Cardiac muscle cell (in vitro differentiated cells and primary cell): ENCODE data around the gene NEURL4. TPM values are rescaled to one million over a fixed set of nuclear protein-coding genes. Genes with fewer than 3 reads are reported as not detected.

Source experiments
- DNase-seq, 2 donors: peaks; one replicate each; pipeline versions ENCODE4 v3.0.0 to v3.0.0-alpha.2; 2010 to 2017; ENCODE audit warnings: low read depth in 1 of 2, low spot score in 1 of 2
- H3K27ac ChIP-seq: fragments of 200-600 bp; sonication (generic); 2 replicates; pipeline ENCODE4 v1.5.1; 2016
- H3K27me3 ChIP-seq: fragments of 200-600 bp; sonication (generic); 2 replicates; pipeline ENCODE4 v1.6.0; 2016; ENCODE audit warnings: control low read depth
- H3K36me3 ChIP-seq: fragments of 200-600 bp; sonication (generic); 2 replicates; pipeline ENCODE4 v1.5.1; 2016; ENCODE audit warnings: control low read depth
- H3K4me1 ChIP-seq: fragments of 200-600 bp; sonication (generic); 2 replicates; pipeline ENCODE4 v1.8.1; 2017; ENCODE audit warnings: low read depth, mild to moderate bottlenecking, mixed run types
- H3K4me3 ChIP-seq: fragments of 200-600 bp; sonication (generic); 2 replicates; pipeline ENCODE4 v1.5.1; 2016; ENCODE audit warnings: mild to moderate bottlenecking
- H3K9me3 ChIP-seq: fragments of 200-600 bp; sonication (generic); 2 replicates; pipeline ENCODE4 v1.5.1; 2017; ENCODE audit warnings: low read depth, mild to moderate bottlenecking, control low read depth
- polyA plus RNA-seq: library from polyadenylated mRNA; unstranded; fragments of >200 nt; fragmentation: Nextera tagmentation; extraction: Ambion mirVana; gene quantifications from 2 replicates; pipeline ENCODE4 v1.2.1, GENCODE V29; 2016
- total RNA-seq: library from RNA; depleted of rRNA; stranded (reverse); fragments of >200 nt; gene quantifications from 2 replicates; pipeline ENCODE4 v1.2.3, GENCODE V29; 2016
- TF ChIP-seq, protein P1 (sequence below): IDR thresholded peaks from 2 replicates; pipeline ENCODE4 v1.5.1; 2012; ENCODE audit warnings: low read depth, mild to moderate bottlenecking, low read length

The NEURL4 gene
- total and polyA plus RNA-seq, 2 experiments from 2014 or later, result 15.5 to 32.4 TPM

GRCh38 chr17:7266784-7267183 lies 62.4 kb downstream of the NEURL4 start:
- H3K36me3 ChIP-seq, result no peaks in the 10 kb centered on the region
- DNase-seq, result no peak
- H3K9me3 ChIP-seq, result no peaks in the 10 kb centered on the region
- TF ChIP-seq, protein P1, sequence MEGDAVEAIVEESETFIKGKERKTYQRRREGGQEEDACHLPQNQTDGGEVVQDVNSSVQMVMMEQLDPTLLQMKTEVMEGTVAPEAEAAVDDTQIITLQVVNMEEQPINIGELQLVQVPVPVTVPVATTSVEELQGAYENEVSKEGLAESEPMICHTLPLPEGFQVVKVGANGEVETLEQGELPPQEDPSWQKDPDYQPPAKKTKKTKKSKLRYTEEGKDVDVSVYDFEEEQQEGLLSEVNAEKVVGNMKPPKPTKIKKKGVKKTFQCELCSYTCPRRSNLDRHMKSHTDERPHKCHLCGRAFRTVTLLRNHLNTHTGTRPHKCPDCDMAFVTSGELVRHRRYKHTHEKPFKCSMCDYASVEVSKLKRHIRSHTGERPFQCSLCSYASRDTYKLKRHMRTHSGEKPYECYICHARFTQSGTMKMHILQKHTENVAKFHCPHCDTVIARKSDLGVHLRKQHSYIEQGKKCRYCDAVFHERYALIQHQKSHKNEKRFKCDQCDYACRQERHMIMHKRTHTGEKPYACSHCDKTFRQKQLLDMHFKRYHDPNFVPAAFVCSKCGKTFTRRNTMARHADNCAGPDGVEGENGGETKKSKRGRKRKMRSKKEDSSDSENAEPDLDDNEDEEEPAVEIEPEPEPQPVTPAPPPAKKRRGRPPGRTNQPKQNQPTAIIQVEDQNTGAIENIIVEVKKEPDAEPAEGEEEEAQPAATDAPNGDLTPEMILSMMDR, result no peak
- H3K4me3 ChIP-seq, result no peak overlapping the region
- no peak overlapping the region for H3K27ac ChIP-seq
- no peaks in the 10 kb centered on the region for H3K4me1 ChIP-seq
- peaks cover 30% of the 10 kb centered on the region for H3K27me3 ChIP-seq

Other genes with a start within 250 kb of the NEURL4 start
Only the 30 nearest of the 34 such genes appear.
- not detected in 2 replicates for gene ASGR2, start 214.5 kb downstream of the NEURL4 start, total RNA-seq
- 0.10 TPM in 1 of 2 replicates, not detected in the other for gene ASGR2, start 214.5 kb downstream of the NEURL4 start, polyA plus RNA-seq
- 19.8 and 20.2 TPM in 2 replicates for gene ASGR1, start 150.0 kb downstream of the NEURL4 start, total RNA-seq
- gene ASGR1, start 150.0 kb downstream of the NEURL4 start, polyA plus RNA-seq, result 19.2 and 21.7 TPM in 2 replicates
- gene DLG4, start 109.5 kb downstream of the NEURL4 start, total RNA-seq, result 32.9 and 40.6 TPM in 2 replicates
- 6.8 and 7.4 TPM in 2 replicates for gene DLG4, start 109.5 kb downstream of the NEURL4 start, polyA plus RNA-seq
- gene ACADVL, start 109.4 kb downstream of the NEURL4 start, total RNA-seq, result 291 and 364 TPM in 2 replicates
- 573 and 681 TPM in 2 replicates for gene ACADVL, start 109.4 kb downstream of the NEURL4 start, polyA plus RNA-seq
- gene DVL2, start 94.8 kb downstream of the NEURL4 start, total RNA-seq, result 87.4 and 121 TPM in 2 replicates
- 79.2 and 80.3 TPM in 2 replicates for gene DVL2, start 94.8 kb downstream of the NEURL4 start, polyA plus RNA-seq
- 53.5 and 57.7 TPM in 2 replicates for gene PHF23, start 89.9 kb downstream of the NEURL4 start, total RNA-seq
- gene PHF23, start 89.9 kb downstream of the NEURL4 start, polyA plus RNA-seq, result 53.9 and 65.0 TPM in 2 replicates
- gene GABARAP, start 86.9 kb downstream of the NEURL4 start, total RNA-seq, result 517 and 760 TPM in 2 replicates
- gene GABARAP, start 86.9 kb downstream of the NEURL4 start, polyA plus RNA-seq, result 772 and 773 TPM in 2 replicates
- 76.0 and 78.3 TPM in 2 replicates for gene CTDNEP1, start 77.6 kb downstream of the NEURL4 start, total RNA-seq
- gene CTDNEP1, start 77.6 kb downstream of the NEURL4 start, polyA plus RNA-seq, result 92.5 and 98.6 TPM in 2 replicates
- 54.5 and 68.8 TPM in 2 replicates for gene ELP5, start 77.1 kb downstream of the NEURL4 start, total RNA-seq
- 62.3 and 82.9 TPM in 2 replicates for gene ELP5, start 77.1 kb downstream of the NEURL4 start, polyA plus RNA-seq
- gene CLDN7, start 66.9 kb downstream of the NEURL4 start, total RNA-seq, result 0.32 and 0.51 TPM in 2 replicates
- gene CLDN7, start 66.9 kb downstream of the NEURL4 start, polyA plus RNA-seq, result 0.83 and 0.99 TPM in 2 replicates
- 36.3 and 42.6 TPM in 2 replicates for gene SLC2A4, start 47.6 kb downstream of the NEURL4 start, total RNA-seq
- gene SLC2A4, start 47.6 kb downstream of the NEURL4 start, polyA plus RNA-seq, result 23.4 and 32.7 TPM in 2 replicates
- gene YBX2, start 34.7 kb downstream of the NEURL4 start, total RNA-seq, result 27.8 and 56.2 TPM in 2 replicates
- 20.9 and 32.7 TPM in 2 replicates for gene YBX2, start 34.7 kb downstream of the NEURL4 start, polyA plus RNA-seq
- 319 and 545 TPM in 2 replicates for gene EIF5A, start 21.7 kb downstream of the NEURL4 start, total RNA-seq
- 719 and 988 TPM in 2 replicates for gene EIF5A, start 21.7 kb downstream of the NEURL4 start, polyA plus RNA-seq
- gene GPS2, start 14.0 kb downstream of the NEURL4 start, total RNA-seq, result 59.9 and 76.2 TPM in 2 replicates
- gene GPS2, start 14.0 kb downstream of the NEURL4 start, polyA plus RNA-seq, result 68.7 and 97.4 TPM in 2 replicates
- gene ACAP1, start 7.2 kb upstream of the NEURL4 start, total RNA-seq, result 1.4 and 6.9 TPM in 2 replicates
- 25.9 and 32.1 TPM in 2 replicates for gene ACAP1, start 7.2 kb upstream of the NEURL4 start, polyA plus RNA-seq
- 15.9 and 18.4 TPM in 2 replicates for gene KCTD11, start 22.8 kb upstream of the NEURL4 start, total RNA-seq
- 10.7 and 14.0 TPM in 2 replicates for gene KCTD11, start 22.8 kb upstream of the NEURL4 start, polyA plus RNA-seq
- gene TMEM95, start 25.8 kb upstream of the NEURL4 start, total RNA-seq, result not detected in 2 replicates
- not detected in 2 replicates for gene TMEM95, start 25.8 kb upstream of the NEURL4 start, polyA plus RNA-seq
- 1.3 and 2.6 TPM in 2 replicates for gene TNK1, start 51.8 kb upstream of the NEURL4 start, total RNA-seq
- 2.9 and 4.3 TPM in 2 replicates for gene TNK1, start 51.8 kb upstream of the NEURL4 start, polyA plus RNA-seq
- 25.9 and 33.4 TPM in 2 replicates for gene PLSCR3, start 65.2 kb upstream of the NEURL4 start, total RNA-seq
- 39.1 and 40.3 TPM in 2 replicates for gene PLSCR3, start 65.2 kb upstream of the NEURL4 start, polyA plus RNA-seq
- 85.4 and 122 TPM in 2 replicates for gene TMEM256, start 74.8 kb upstream of the NEURL4 start, total RNA-seq
- gene TMEM256, start 74.8 kb upstream of the NEURL4 start, polyA plus RNA-seq, result 117 and 193 TPM in 2 replicates
- gene NLGN2, start 78.5 kb upstream of the NEURL4 start, total RNA-seq, result 14.8 and 26.3 TPM in 2 replicates
- 5.2 and 8.4 TPM in 2 replicates for gene NLGN2, start 78.5 kb upstream of the NEURL4 start, polyA plus RNA-seq
- not detected in 2 replicates for gene SPEM1, start 91.0 kb upstream of the NEURL4 start, total RNA-seq
- gene SPEM1, start 91.0 kb upstream of the NEURL4 start, polyA plus RNA-seq, result not detected in 2 replicates
- gene SPEM2, start 96.3 kb upstream of the NEURL4 start, total RNA-seq, result not detected in 2 replicates
- not detected in 2 replicates for gene SPEM2, start 96.3 kb upstream of the NEURL4 start, polyA plus RNA-seq
- not detected in 2 replicates for gene SPEM3, start 99.5 kb upstream of the NEURL4 start, total RNA-seq
- gene SPEM3, start 99.5 kb upstream of the NEURL4 start, polyA plus RNA-seq, result not detected in 2 replicates
- gene TMEM102, start 106.1 kb upstream of the NEURL4 start, total RNA-seq, result 10.7 and 12.1 TPM in 2 replicates
- 7.9 and 10.9 TPM in 2 replicates for gene TMEM102, start 106.1 kb upstream of the NEURL4 start, polyA plus RNA-seq
- 51.9 and 56.8 TPM in 2 replicates for gene FGF11, start 110.2 kb upstream of the NEURL4 start, total RNA-seq
- gene FGF11, start 110.2 kb upstream of the NEURL4 start, polyA plus RNA-seq, result 50.4 and 63.6 TPM in 2 replicates
- 8.5 and 14.0 TPM in 2 replicates for gene CHRNB1, start 115.7 kb upstream of the NEURL4 start, total RNA-seq
- 28.6 and 34.5 TPM in 2 replicates for gene CHRNB1, start 115.7 kb upstream of the NEURL4 start, polyA plus RNA-seq
- 28.5 and 40.4 TPM in 2 replicates for gene ZBTB4, start 150.3 kb upstream of the NEURL4 start, total RNA-seq
- 17.9 and 26.6 TPM in 2 replicates for gene ZBTB4, start 150.3 kb upstream of the NEURL4 start, polyA plus RNA-seq
- gene SLC35G6, start 152.1 kb upstream of the NEURL4 start, total RNA-seq, result not detected in 2 replicates
- 0.10 and 1.9 TPM in 2 replicates for gene SLC35G6, start 152.1 kb upstream of the NEURL4 start, polyA plus RNA-seq
- 40.7 and 41.3 TPM in 2 replicates for gene POLR2A, start 155.0 kb upstream of the NEURL4 start, total RNA-seq
- gene POLR2A, start 155.0 kb upstream of the NEURL4 start, polyA plus RNA-seq, result 53.8 and 62.3 TPM in 2 replicates